IMR-90 (cell line): ENCODE data around the gene B4GALT7. TPM values are rescaled to one million over a fixed set of nuclear protein-coding genes. Genes with fewer than 3 reads are reported as not detected.

Experiments used
- ATAC-seq: fragments of 200-7000 bp; cut with Tn5 transposase; 2 replicates; pipeline ENCODE4 v1.9.1; 2020; ENCODE audit warnings: low read depth, mild to moderate bottlenecking, moderate library complexity
- BruUV-seq: library from RNA; stranded (reverse); fragments of 400-500 nt; replicated peaks from 2 replicates; lab custom pipeline; 2021; lab: Mats Ljungman, UMichigan
- CTCF ChIA-PET: fragments of 300-600 bp; formaldehyde crosslinking; extraction: SDS; loops from one replicate; lab custom pipeline; 2021; ENCODE audit warnings: antibody characterized with exemption; lab: Yijun Ruan, JAX
- POLR2A ChIA-PET: fragments of 300-600 bp; sonication (Branson Sonifier 250); formaldehyde crosslinking; loops from one replicate; lab custom pipeline; 2022; ENCODE audit warnings: antibody characterized with exemption; ENCODE audit not compliant: unreplicated experiment; lab: Charles Lee
- DNase-seq: peaks from one replicate; pipeline ENCODE4 v3.0.0; 2013
- H2AFZ ChIP-seq: replicated peaks from 2 replicates; pipeline ENCODE3; 2013; ENCODE audit warnings: low read length, mild to moderate bottlenecking; ENCODE audit not compliant: poor library complexity
- H2AK5ac ChIP-seq: 2 replicates; pipeline ENCODE4 v1.6.1; 2013; ENCODE audit warnings: low read depth, low read length, inconsistent platforms
- H2AK9ac ChIP-seq: replicated peaks from 2 replicates; pipeline ENCODE3; 2013; ENCODE audit warnings: mild to moderate bottlenecking, low read depth, low read length, moderate library complexity; ENCODE audit not compliant: poor library complexity
- H2BK120ac ChIP-seq: 2 replicates; pipeline ENCODE4 v1.6.1; 2013; ENCODE audit warnings: low read depth, low read length, inconsistent platforms
- H2BK15ac ChIP-seq: 3 replicates; pipeline ENCODE4 v1.6.1; 2013; ENCODE audit warnings: low read depth, low read length, inconsistent platforms
- H2BK20ac ChIP-seq: 2 replicates; pipeline ENCODE4 v1.6.1; 2013; ENCODE audit warnings: low read depth, mild to moderate bottlenecking, inconsistent platforms, low read length, moderate library complexity
- H2BK5ac ChIP-seq: 2 replicates; pipeline ENCODE4 v1.6.1; 2013; ENCODE audit warnings: mild to moderate bottlenecking, low read depth, low read length, inconsistent platforms; ENCODE audit not compliant: poor library complexity, severe bottlenecking
- H3K14ac ChIP-seq: replicated peaks from 2 replicates; pipeline ENCODE4 v1.6.1; 2013; ENCODE audit warnings: low read depth, low read length, inconsistent platforms
- H3K18ac ChIP-seq: 2 replicates; pipeline ENCODE4 v1.6.1; 2013; ENCODE audit warnings: low read depth, low read length, control low read depth
- H3K23ac ChIP-seq: 2 replicates; pipeline ENCODE4 v1.6.1; 2013; ENCODE audit warnings: low read depth, low read length, inconsistent platforms
- H3K27ac ChIP-seq: 2 replicates; pipeline ENCODE4 v1.5.1; 2013; ENCODE audit warnings: mild to moderate bottlenecking, control low read depth, low read length; ENCODE audit not compliant: insufficient read depth
- H3K27me3 ChIP-seq: 2 replicates; pipeline ENCODE4 v1.6.1; 2013; ENCODE audit warnings: low read length; ENCODE audit not compliant: control insufficient read depth, insufficient read depth
- H3K36me3 ChIP-seq: 2 replicates; pipeline ENCODE4 v1.6.1; 2013; ENCODE audit warnings: low read length, mixed read lengths; ENCODE audit not compliant: control insufficient read depth, insufficient read depth
- H3K4ac ChIP-seq: 2 replicates; pipeline ENCODE4 v1.6.1; 2013; ENCODE audit warnings: low read depth, low read length, inconsistent platforms
- H3K4me1 ChIP-seq: 2 replicates; pipeline ENCODE4 v1.6.1; 2013; ENCODE audit warnings: low read length, mixed read lengths; ENCODE audit not compliant: control insufficient read depth, insufficient read depth
- H3K4me2 ChIP-seq: 2 replicates; pipeline ENCODE4 v1.6.1; 2013; ENCODE audit warnings: low read depth, mild to moderate bottlenecking, control low read depth, low read length, moderate library complexity
- H3K4me3 ChIP-seq: 2 replicates; pipeline ENCODE4 v1.5.1; 2013; ENCODE audit warnings: low read depth, mild to moderate bottlenecking, control low read depth, low read length, moderate library complexity; ENCODE audit not compliant: insufficient read depth
- H3K56ac ChIP-seq: 2 replicates; pipeline ENCODE4 v1.6.1; 2013; ENCODE audit warnings: low read length, inconsistent platforms; ENCODE audit not compliant: insufficient read depth; ENCODE audit errors: extremely low read depth
- H3K79me1 ChIP-seq, 2 experiments: 2 replicates each; pipeline ENCODE4 v1.6.1; 2013; ENCODE audit warnings: low read length in 2 of 2, inconsistent platforms in 1 of 2, low read depth in 1 of 2
- H3K9ac ChIP-seq: 2 replicates; pipeline ENCODE4 v1.6.1; 2013; ENCODE audit warnings: low read depth, low read length, control low read depth
- H3K9me1 ChIP-seq: 2 replicates; pipeline ENCODE4 v1.6.1; 2013; ENCODE audit warnings: low read length, inconsistent platforms; ENCODE audit not compliant: insufficient read depth
- H3K9me3 ChIP-seq: 2 replicates; pipeline ENCODE4 v1.6.1; 2013; ENCODE audit warnings: low read length; ENCODE audit not compliant: control insufficient read depth, insufficient read depth
- H4K20me1 ChIP-seq: 2 replicates; pipeline ENCODE4 v1.6.1; 2013; ENCODE audit warnings: low read length, inconsistent platforms; ENCODE audit not compliant: insufficient read depth
- H4K5ac ChIP-seq: 2 replicates; pipeline ENCODE4 v1.6.1; 2013; ENCODE audit warnings: mild to moderate bottlenecking, low read depth, low read length, control low read depth
- H4K8ac ChIP-seq, 2 experiments: 2 replicates each; pipeline ENCODE4 v1.6.1; 2013; ENCODE audit warnings: low read depth in 2 of 2, low read length in 2 of 2, control low read depth in 1 of 2, inconsistent platforms in 1 of 2
- H4K91ac ChIP-seq: 2 replicates; pipeline ENCODE4 v1.6.1; 2013; ENCODE audit warnings: low read depth, low read length, inconsistent platforms; ENCODE audit not compliant: insufficient read depth
- BHLHE40 ChIP-seq: fragments of 150-350 bp; IDR thresholded peaks from 2 replicates; pipeline ENCODE4 v1.6.1; 2016; ENCODE audit warnings: mild to moderate bottlenecking, low read depth, low read length
- CEBPB ChIP-seq: IDR thresholded peaks from 2 replicates; pipeline ENCODE4 v1.6.1; 2012; ENCODE audit warnings: low read depth, low read length, improper control_type of control experiment
- CHD1 ChIP-seq: IDR thresholded peaks from 2 replicates; pipeline ENCODE4 v1.6.1; 2012; ENCODE audit warnings: low read depth, low read length, improper control_type of control experiment
- FOS ChIP-seq: fragments of 150-350 bp; IDR thresholded peaks from 2 replicates; pipeline ENCODE4 v1.6.1; 2016; ENCODE audit warnings: low read depth, low read length
- MAFK ChIP-seq: IDR thresholded peaks from 2 replicates; pipeline ENCODE4 v1.6.1; 2012; ENCODE audit warnings: low read depth, low read length, improper control_type of control experiment
- MAZ ChIP-seq: IDR thresholded peaks from 2 replicates; pipeline ENCODE4 v1.6.1; 2012; ENCODE audit warnings: low read depth, mild to moderate bottlenecking, low read length, improper control_type of control experiment, moderate library complexity, borderline replicate concordance
- MXI1 ChIP-seq: IDR thresholded peaks from 2 replicates; pipeline ENCODE4 v1.6.1; 2012; ENCODE audit warnings: low read depth, mild to moderate bottlenecking, low read length, moderate library complexity, borderline replicate concordance
- NFE2L2 ChIP-seq: fragments of 150-350 bp; IDR thresholded peaks from 2 replicates; pipeline ENCODE4 v1.6.1; 2016; ENCODE audit warnings: low read depth, mild to moderate bottlenecking, low read length
- POLR2A ChIP-seq: IDR thresholded peaks from 2 replicates; pipeline ENCODE4 v1.6.1; 2012; ENCODE audit warnings: mild to moderate bottlenecking, low read depth, low read length
- RAD21 ChIP-seq: IDR thresholded peaks from 2 replicates; pipeline ENCODE4 v1.6.1; 2012; ENCODE audit warnings: low read length, improper control_type of control experiment
- RCOR1 ChIP-seq: IDR thresholded peaks from 2 replicates; pipeline ENCODE4 v1.6.1; 2012; ENCODE audit warnings: mild to moderate bottlenecking, low read length, improper control_type of control experiment; ENCODE audit not compliant: insufficient replicate concordance
- RFX5 ChIP-seq: IDR thresholded peaks from 2 replicates; pipeline ENCODE4 v1.8.0; 2012; ENCODE audit warnings: low read depth, mild to moderate bottlenecking, low read length, moderate library complexity
- SMC3 ChIP-seq: fragments of 150-350 bp; IDR thresholded peaks from 2 replicates; pipeline ENCODE4 v1.6.1; 2016; ENCODE audit warnings: low read depth, mild to moderate bottlenecking, antibody characterized with exemption, low read length, moderate library complexity
- WGBS, 2 experiments: methylation state at CpG; one replicate each; pipeline versions ENCODE4 v1.1.5 to v1.1.7; 2013; ENCODE audit warnings: missing lambda C conversion rate in 2 of 2; ENCODE audit not compliant: insufficient read length in 1 of 2; ENCODE audit errors: extremely low coverage in 2 of 2; 5-methylcytosine and 5-hydroxymethylcytosine counted together
- dilution Hi-C: fragments of 300-500 bp; cut with HindIII; formaldehyde crosslinking; loops from one replicate; pipeline ENCODE4 v1.14.3; 2018; ENCODE audit warnings: low sequenced_read_pairs; ENCODE audit not compliant: unreplicated experiment
- in situ Hi-C: fragments of 300-500 bp; cut with MboI; formaldehyde crosslinking; loops from 3 replicates; pipeline ENCODE4 v1.14.3; 2019; ENCODE audit warnings: low sequenced_read_pairs, inconsistent platforms, mixed read lengths
- intact Hi-C: fragments of 100-400 bp; cut with micrococcal nuclease; formaldehyde crosslinking; loops from 2 replicates; pipeline ENCODE4 v1.10.0; 2022
- polyA plus RNA-seq, 3 experiments: library from polyadenylated mRNA; depleted of rRNA; stranded (reverse); fragments of >200 nt; gene quantifications; 2 replicates each; pipeline ENCODE4 v1.2.3, GENCODE V29; 2012; ENCODE audit warnings: low replicate concordance in 1 of 3
- total RNA-seq: library from RNA; depleted of rRNA; stranded (reverse); fragments of >200 nt; gene quantifications from 2 replicates; pipeline ENCODE4 v1.2.3, GENCODE V29; 2012
- TF ChIP-seq, protein P1 (sequence below): fragments of 150-350 bp; IDR thresholded peaks from 2 replicates; pipeline ENCODE4 v1.6.1; 2016; ENCODE audit warnings: low read depth, mild to moderate bottlenecking, low read length, moderate library complexity, borderline replicate concordance
- TF ChIP-seq, protein P2 (sequence below): fragments of 150-350 bp; IDR thresholded peaks from 2 replicates; pipeline ENCODE4 v1.6.1; 2017; ENCODE audit warnings: mild to moderate bottlenecking, antibody characterized with exemption, low read length, low read depth
- TF ChIP-seq, protein P3 (sequence below): conservative IDR thresholded peaks from 2 replicates; pipeline ENCODE4 v1.5.1; 2012; ENCODE audit warnings: mild to moderate bottlenecking, low read depth, low read length, improper control_type of control experiment

The B4GALT7 gene
- total and polyA plus RNA-seq, 2 of the 4 experiments (the other 2 are of a cell fraction), result 29.2 to 79.6 TPM

- no TSS peak for BruUV-seq
- Histone ChIP-seq H2AK5ac (no peak overlapping the region), H4K8ac (no peak overlapping the region; a peak in 1 of 4 replicates), H3K23ac (peak overlapping the region; percentile 59), H2AFZ (no peak overlapping the region), H3K9me3 (no peaks in the 10 kb centered on the region), H2BK20ac (no peak overlapping the region), H3K9ac (no peak overlapping the region), H3K56ac (no peak overlapping the region), H4K91ac (no peak overlapping the region), H3K14ac (peak overlapping the region; percentile 39; the same call in 1 of the 2 replicates), H3K4me1 (peaks cover 3% of the 10 kb centered on the region; the same call in 1 of the 2 replicates), H3K27me3 (no peaks in the 10 kb centered on the region), H2BK15ac (no peak overlapping the region), H3K18ac (no peak overlapping the region), H2BK120ac (no peak overlapping the region), H3K4me3 (no peak overlapping the region), H3K36me3 (peaks cover 35% of the 10 kb centered on the region), H2BK5ac (no peak overlapping the region), H3K4ac (no peak overlapping the region), H4K20me1 (peaks cover 8% of the 10 kb centered on the region; the same call in 1 of the 2 replicates), H3K9me1 (peaks cover 19% of the 10 kb centered on the region), H3K79me1 (peaks cover 15 to 44% of the 10 kb centered on the region in 2 experiments), H3K27ac (no peak overlapping the region), H2AK9ac (peak overlapping the region; percentile 67), H3K4me2 (peak overlapping the region; percentile 2; the same call in 1 of the 2 replicates), H4K5ac (no peak overlapping the region)
- ChIA-PET CTCF (interaction anchor here (0.7 kb wide), 1 partner anchor 33 kb away, joined by 3 read pairs; no protein-coding TSS in a partner anchor), POLR2A (no interaction called here)
- dilution Hi-C loops (no loop called here), intact Hi-C loops (loop anchor here (2.0 kb wide), 2 partner anchors 41 to 77 kb away; partner anchors contain the start of gene DDX41), in situ Hi-C loops (no loop called here)
- TF ChIP-seq MXI1, result no peak
- TF ChIP-seq SMC3, result no peak
- no peak for TF ChIP-seq BHLHE40
- TF ChIP-seq CEBPB, result no peak
- TF ChIP-seq POLR2A, result no peak
- TF ChIP-seq, protein P1, sequence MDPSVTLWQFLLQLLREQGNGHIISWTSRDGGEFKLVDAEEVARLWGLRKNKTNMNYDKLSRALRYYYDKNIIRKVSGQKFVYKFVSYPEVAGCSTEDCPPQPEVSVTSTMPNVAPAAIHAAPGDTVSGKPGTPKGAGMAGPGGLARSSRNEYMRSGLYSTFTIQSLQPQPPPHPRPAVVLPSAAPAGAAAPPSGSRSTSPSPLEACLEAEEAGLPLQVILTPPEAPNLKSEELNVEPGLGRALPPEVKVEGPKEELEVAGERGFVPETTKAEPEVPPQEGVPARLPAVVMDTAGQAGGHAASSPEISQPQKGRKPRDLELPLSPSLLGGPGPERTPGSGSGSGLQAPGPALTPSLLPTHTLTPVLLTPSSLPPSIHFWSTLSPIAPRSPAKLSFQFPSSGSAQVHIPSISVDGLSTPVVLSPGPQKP, result no peak
- TF ChIP-seq MAZ, result no peak
- TF ChIP-seq RCOR1, result no peak
- TF ChIP-seq, protein P2, sequence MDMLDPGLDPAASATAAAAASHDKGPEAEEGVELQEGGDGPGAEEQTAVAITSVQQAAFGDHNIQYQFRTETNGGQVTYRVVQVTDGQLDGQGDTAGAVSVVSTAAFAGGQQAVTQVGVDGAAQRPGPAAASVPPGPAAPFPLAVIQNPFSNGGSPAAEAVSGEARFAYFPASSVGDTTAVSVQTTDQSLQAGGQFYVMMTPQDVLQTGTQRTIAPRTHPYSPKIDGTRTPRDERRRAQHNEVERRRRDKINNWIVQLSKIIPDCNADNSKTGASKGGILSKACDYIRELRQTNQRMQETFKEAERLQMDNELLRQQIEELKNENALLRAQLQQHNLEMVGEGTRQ, result no peak
- TF ChIP-seq, protein P3, sequence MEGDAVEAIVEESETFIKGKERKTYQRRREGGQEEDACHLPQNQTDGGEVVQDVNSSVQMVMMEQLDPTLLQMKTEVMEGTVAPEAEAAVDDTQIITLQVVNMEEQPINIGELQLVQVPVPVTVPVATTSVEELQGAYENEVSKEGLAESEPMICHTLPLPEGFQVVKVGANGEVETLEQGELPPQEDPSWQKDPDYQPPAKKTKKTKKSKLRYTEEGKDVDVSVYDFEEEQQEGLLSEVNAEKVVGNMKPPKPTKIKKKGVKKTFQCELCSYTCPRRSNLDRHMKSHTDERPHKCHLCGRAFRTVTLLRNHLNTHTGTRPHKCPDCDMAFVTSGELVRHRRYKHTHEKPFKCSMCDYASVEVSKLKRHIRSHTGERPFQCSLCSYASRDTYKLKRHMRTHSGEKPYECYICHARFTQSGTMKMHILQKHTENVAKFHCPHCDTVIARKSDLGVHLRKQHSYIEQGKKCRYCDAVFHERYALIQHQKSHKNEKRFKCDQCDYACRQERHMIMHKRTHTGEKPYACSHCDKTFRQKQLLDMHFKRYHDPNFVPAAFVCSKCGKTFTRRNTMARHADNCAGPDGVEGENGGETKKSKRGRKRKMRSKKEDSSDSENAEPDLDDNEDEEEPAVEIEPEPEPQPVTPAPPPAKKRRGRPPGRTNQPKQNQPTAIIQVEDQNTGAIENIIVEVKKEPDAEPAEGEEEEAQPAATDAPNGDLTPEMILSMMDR, result no peak
- TF ChIP-seq MAFK, result no peak
- TF ChIP-seq RFX5, result no peak
- no peak for TF ChIP-seq RAD21
- no peak for TF ChIP-seq CHD1
- no peak for TF ChIP-seq FOS
- no peak for TF ChIP-seq NFE2L2
- WGBS, 2 experiments, result 100% methylated on average over 2 of the region's 3 CpGs; no CpG with 5 or more reads in 1 of the 2 experiments
- ATAC-seq (no peak), DNase-seq (no peak)
Observed at GRCh38 chr5:177593511-177593910, 6.4 kb upstream of the B4GALT7 start.
